SK-N-SH (cell line): Measurements from ENCODE around the gene RPS6KA5. TPM values are rescaled to one million over a fixed set of nuclear protein-coding genes. Genes with fewer than 3 reads are reported as not detected.

ENCODE experiments used
- CTCF ChIA-PET: fragments of 300-600, 350-600 bp; formaldehyde crosslinking; extraction: SDS; loops from one replicate; lab custom pipeline; 2021; lab: Yijun Ruan, JAX
- POLR2A ChIA-PET: fragments of 350-600 bp; sonication (Branson Sonifier 250); formaldehyde crosslinking; extraction: SDS; loops from one replicate; lab custom pipeline; 2020; ENCODE audit warnings: antibody characterized with exemption, inconsistent platforms; lab: Yijun Ruan, JAX
- DNase-seq: peaks from one replicate; pipeline ENCODE4 v3.0.0; 2012
- H2AFZ ChIP-seq: fragments of 200-600 bp; sonication (generic); 2 replicates; pipeline ENCODE4 v1.8.1; 2016; ENCODE audit warnings: antibody characterized with exemption, mild to moderate bottlenecking, low read depth
- H3F3A ChIP-seq: fragments of 200-600 bp; sonication (generic); replicated peaks from 2 replicates; pipeline ENCODE3; 2016; ENCODE audit warnings: antibody characterized with exemption, mild to moderate bottlenecking; ENCODE audit not compliant: insufficient read depth
- H3K27ac ChIP-seq, 2 experiments: fragments of 200-500 bp in 1 of 2; fragments of 200-600 bp in 1 of 2; sonication (Bioruptor generic) in 1 of 2; sonication (generic), shearing (Covaris generic) in 1 of 2; 2 replicates each; pipeline versions ENCODE4 v1.5.1 to v1.6.1; 2014 to 2016; ENCODE audit warnings: low read depth in 2 of 2, inconsistent platforms in 1 of 2, low read length in 1 of 2, mild to moderate bottlenecking in 1 of 2, mixed read lengths in 1 of 2
- H3K27me3 ChIP-seq: fragments of 200-600 bp; sonication (generic), shearing (Covaris generic); 2 replicates; pipeline ENCODE4 v1.6.1; 2016; ENCODE audit warnings: mixed run types; ENCODE audit not compliant: insufficient read depth
- H3K36me3 ChIP-seq, 2 experiments: fragments of 200-500 bp in 1 of 2; fragments of 200-600 bp in 1 of 2; sonication (Bioruptor generic) in 1 of 2; sonication (generic) in 1 of 2; replicated peaks in 1 of 2; 2 replicates each; pipeline versions ENCODE3 to v1.5.1; 2014 to 2016; ENCODE audit warnings: low read length in 1 of 2, mild to moderate bottlenecking in 1 of 2; ENCODE audit not compliant: insufficient read depth in 2 of 2, control insufficient read depth in 1 of 2
- H3K4me1 ChIP-seq, 2 experiments: fragments of 200-500 bp in 1 of 2; fragments of 200-600 bp in 1 of 2; sonication (Bioruptor generic) in 1 of 2; sonication (generic), shearing (Covaris generic) in 1 of 2; 2 replicates each; pipeline versions ENCODE4 v1.5.1 to v1.6.1; 2014 to 2016; ENCODE audit warnings: low read depth in 1 of 2, low read length in 1 of 2, mixed run types in 1 of 2; ENCODE audit not compliant: insufficient read depth in 2 of 2, control insufficient read depth in 1 of 2
- H3K4me2 ChIP-seq: fragments of 200-600 bp; sonication (generic), shearing (Covaris generic); 2 replicates; pipeline ENCODE4 v1.6.1; 2017; ENCODE audit warnings: mixed run types
- H3K4me3 ChIP-seq, 2 experiments: fragments of 200-500 bp in 1 of 2; fragments of 200-600 bp in 1 of 2; sonication (Bioruptor generic) in 1 of 2; sonication (generic), shearing (Covaris generic) in 1 of 2; 2 replicates each; pipeline versions ENCODE4 v1.5.1 to v1.8.1; 2014 to 2016; ENCODE audit warnings: low read depth in 2 of 2, inconsistent platforms in 1 of 2, low read length in 1 of 2, mild to moderate bottlenecking in 1 of 2, mixed read lengths in 1 of 2, moderate library complexity in 1 of 2
- H3K79me2 ChIP-seq: fragments of 200-600 bp; sonication (generic); 2 replicates; pipeline ENCODE4 v1.8.1; 2017; ENCODE audit warnings: mild to moderate bottlenecking; ENCODE audit not compliant: insufficient read depth
- H3K9ac ChIP-seq: fragments of 200-600 bp; sonication (generic); 2 replicates; pipeline ENCODE4 v1.6.1; 2017; ENCODE audit warnings: mixed run types
- H3K9me2 ChIP-seq: fragments of 200-600 bp; sonication (generic); 2 replicates; pipeline ENCODE4 v1.6.1; 2017; ENCODE audit warnings: mixed run types
- H3K9me3 ChIP-seq: fragments of 200-600 bp; sonication (generic); 2 replicates; pipeline ENCODE4 v1.6.1; 2017; ENCODE audit warnings: mixed run types, mild to moderate bottlenecking, moderate library complexity
- H4K20me1 ChIP-seq: fragments of 200-600 bp; sonication (generic); 2 replicates; pipeline ENCODE4 v1.6.1; 2017; ENCODE audit warnings: mild to moderate bottlenecking, mixed run types; ENCODE audit not compliant: insufficient read depth
- CHD2 ChIP-seq: fragments of 150-350 bp; IDR thresholded peaks from 2 replicates; pipeline ENCODE4 v1.6.1; 2018; ENCODE audit warnings: low read length; ENCODE audit not compliant: partially characterized antibody
- CTCF ChIP-seq: fragments of 200-600 bp; sonication (generic); IDR thresholded peaks from 2 replicates; pipeline ENCODE4 v1.6.1; 2017; ENCODE audit warnings: antibody characterized with exemption, mild to moderate bottlenecking, moderate library complexity
- EZH2phosphoT487 ChIP-seq: fragments of 200-600 bp; sonication (generic); IDR thresholded peaks from 2 replicates; pipeline ENCODE4 v1.6.1; 2017; ENCODE audit warnings: low read depth, mixed run types, mild to moderate bottlenecking, antibody characterized with exemption, moderate library complexity, borderline replicate concordance
- GATA2 ChIP-seq: sonication (generic); formaldehyde crosslinking; IDR thresholded peaks from 2 replicates; pipeline ENCODE4 v1.5.0; 2020; ENCODE audit warnings: mild to moderate bottlenecking, missing genetic modification reagents
- MAX ChIP-seq: IDR thresholded peaks from 2 replicates; pipeline ENCODE4 v1.4.0; 2012; ENCODE audit warnings: low read depth
- NFIC ChIP-seq: IDR thresholded peaks from 2 replicates; pipeline ENCODE4 v1.4.0; 2012; ENCODE audit warnings: borderline replicate concordance
- POLR2AphosphoS5 ChIP-seq: IDR thresholded peaks from 2 replicates; pipeline ENCODE4 v1.6.1; 2012; ENCODE audit warnings: low read depth, low read length
- RAD21 ChIP-seq: IDR thresholded peaks from 2 replicates; pipeline ENCODE4 v1.6.1; 2012; ENCODE audit warnings: mild to moderate bottlenecking, low read length
- RFX5 ChIP-seq: IDR thresholded peaks from 2 replicates; pipeline ENCODE4 v1.6.1; 2012; ENCODE audit warnings: mild to moderate bottlenecking, improper control_type of control experiment, low read length
- RXRA ChIP-seq: IDR thresholded peaks from 2 replicates; pipeline ENCODE4 v1.4.0; 2012; ENCODE audit warnings: low read depth, mild to moderate bottlenecking, borderline replicate concordance
- SIN3A ChIP-seq: IDR thresholded peaks from 2 replicates; pipeline ENCODE4 v1.6.1; 2012; ENCODE audit warnings: low read depth, mild to moderate bottlenecking, low read length, moderate library complexity, borderline replicate concordance
- SMC3 ChIP-seq: IDR thresholded peaks from 2 replicates; pipeline ENCODE4 v1.6.1; 2012; ENCODE audit warnings: low read depth, low read length, improper control_type of control experiment
- TAF1 ChIP-seq: IDR thresholded peaks from 2 replicates; pipeline ENCODE4 v1.6.1; 2012; ENCODE audit warnings: low read depth, mild to moderate bottlenecking, low read length, moderate library complexity, borderline replicate concordance
- YY1 ChIP-seq: IDR thresholded peaks from 2 replicates; pipeline ENCODE4 v1.4.0; 2012; ENCODE audit warnings: low read depth, mild to moderate bottlenecking
- WGBS: methylation state at CpG from one replicate; pipeline ENCODE4 v1.1.6; 2017; ENCODE audit warnings: low lambda C conversion rate; 5-methylcytosine and 5-hydroxymethylcytosine counted together
- polyA plus RNA-seq, 3 experiments: library from polyadenylated mRNA; depleted of rRNA; stranded (reverse); fragments of >200 nt; gene quantifications; 2 replicates each; pipeline ENCODE4 v1.2.3, GENCODE V29; 2012

RPS6KA5 gene
- polyA plus RNA-seq, 1 of the 3 experiments (the other 2 are of a cell fraction): 0.67 TPM

- Histone ChIP-seq H3K79me2 (peaks cover 74% of the 10 kb centered on the region), H3K4me2 (no peak overlapping the region), H3K4me3 (no peak overlapping the region), H3K27me3 (no peaks in the 10 kb centered on the region), H3K9ac (no peak overlapping the region), H2AFZ (no peak overlapping the region), H3F3A (no peaks in the 10 kb centered on the region), H3K27ac (peak overlapping the region in 1 of 2 experiments; percentile 2; a peak in 1 of 4 replicates), H4K20me1 (no peaks in the 10 kb centered on the region), H3K36me3 (no peaks in the 10 kb centered on the region), H3K9me3 (no peaks in the 10 kb centered on the region), H3K4me1 (peaks cover 8 to 24% of the 10 kb centered on the region in 2 experiments; a peak in 2 of 4 replicates), H3K9me2 (no peaks in the 10 kb centered on the region)
- no peak for DNase-seq
- ChIA-PET POLR2A (no interaction called here), CTCF (interaction anchor here (0.9 to 2.4 kb wide), 5 partner anchors 19 to 503 kb away, joined by 3 to 7 read pairs (median 3); no protein-coding TSS in a partner anchor)
- 93% methylated on average over 7 of the region's 13 CpGs for WGBS
- TF ChIP-seq RFX5 (no peak), YY1 (no peak), MAX (no peak), SMC3 (no peak), GATA2 (CRISPR knock-in tag) (no peak), POLR2AphosphoS5 (no peak), RAD21 (no peak), CTCF (no peak), RXRA (no peak), CHD2 (no peak), SIN3A (no peak)
Observed at GRCh38 chr14:90805084-90805391, 255.4 kb downstream of the RPS6KA5 start.

- Histone ChIP-seq H3K9ac (peak overlapping the region; percentile 5; the same call in 1 of the 2 replicates), H3K36me3 (no peaks in the 10 kb centered on the region), H3K4me3 (no peak overlapping the region), H3K79me2 (peaks cover 73% of the 10 kb centered on the region), H4K20me1 (no peaks in the 10 kb centered on the region), H3F3A (no peaks in the 10 kb centered on the region), H2AFZ (no peak overlapping the region), H3K9me2 (no peaks in the 10 kb centered on the region), H3K9me3 (no peaks in the 10 kb centered on the region), H3K27ac (peak overlapping the region; percentile 2 to 64), H3K4me2 (0 out of 2 replicates have a peak overlapping the region, but pooled peaks have one; percentile 13), H3K4me1 (peaks cover 8 to 24% of the 10 kb centered on the region in 2 experiments; a peak in 2 of 4 replicates), H3K27me3 (no peaks in the 10 kb centered on the region)
- no peak for DNase-seq
- ChIA-PET POLR2A (no interaction called here), CTCF (interaction anchor here (1.0 to 2.4 kb wide), 4 partner anchors 19 to 503 kb away, joined by 3 to 7 read pairs (median 4); no protein-coding TSS in a partner anchor)
- TF ChIP-seq TAF1: no peak
- no peak for TF ChIP-seq POLR2AphosphoS5
- no peak for TF ChIP-seq EZH2phosphoT487
- TF ChIP-seq RAD21: no peak
- no peak for TF ChIP-seq NFIC
- 94% methylated on average over 15 of the region's 18 CpGs for WGBS
Observed at GRCh38 chr14:90804292-90805083, 256.0 kb downstream of the RPS6KA5 start.
